ENCODE results near the gene PIK3CD. TPM values are rescaled to one million over a fixed set of nuclear protein-coding genes. Genes with fewer than 3 reads are reported as not detected.

PIK3CD gene
- total RNA-seq, 1 experiment from 2014 or later, result 43.5 TPM

GRCh38 chr1:9643351-9644256 lies 7.9 kb upstream of the PIK3CD start:
- no peak for DNase-seq
- Histone ChIP-seq H3K79me2 (ENCODE audit: low read length) (no peaks in the 10 kb centered on the region), H3K4me3 (ENCODE audit: low read length) (no peak overlapping the region), H3K9me3 (ENCODE audit: low read length) (no peaks in the 10 kb centered on the region), H3K4me1 (ENCODE audit: low read length) (peaks cover 16% of the 10 kb centered on the region), H3K9ac (ENCODE audit: low read length) (no peak overlapping the region), H4K20me1 (ENCODE audit: insufficient read depth, low read depth, low read length) (no peaks in the 10 kb centered on the region), H2AFZ (ENCODE audit: low read length) (no peak overlapping the region), H3K27ac (ENCODE audit: low read length) (no peak overlapping the region), H3K4me2 (ENCODE audit: low read depth, low read length, poor library complexity, severe bottlenecking) (no peak overlapping the region), H3K27me3 (ENCODE audit: low read length) (no peaks in the 10 kb centered on the region), H3K36me3 (ENCODE audit: insufficient read depth, low read length) (no peaks in the 10 kb centered on the region), H3K9me2 (replicated peaks; ENCODE audit: insufficient read depth, low read length) (no peaks in the 10 kb centered on the region)

GRCh38 chr1:9646037-9646436 lies 5.5 kb upstream of the PIK3CD start:
- Histone ChIP-seq H3K36me3 (ENCODE audit: insufficient read depth, low read length) (no peaks in the 10 kb centered on the region), H3K27ac (ENCODE audit: low read length) (no peak overlapping the region), H3K27me3 (ENCODE audit: low read length) (no peaks in the 10 kb centered on the region), H3K4me2 (ENCODE audit: low read depth, low read length, poor library complexity, severe bottlenecking) (no peak overlapping the region), H3K79me2 (ENCODE audit: low read length) (no peaks in the 10 kb centered on the region), H3K4me1 (ENCODE audit: low read length) (peaks cover 8% of the 10 kb centered on the region), H4K20me1 (ENCODE audit: insufficient read depth, low read depth, low read length) (no peaks in the 10 kb centered on the region), H2AFZ (ENCODE audit: low read length) (no peak overlapping the region), H3K9ac (ENCODE audit: low read length) (no peak overlapping the region), H3K9me2 (replicated peaks; ENCODE audit: insufficient read depth, low read length) (no peaks in the 10 kb centered on the region), H3K9me3 (ENCODE audit: low read length) (no peaks in the 10 kb centered on the region), H3K4me3 (ENCODE audit: low read length) (no peak overlapping the region)
- DNase-seq, result no peak

GRCh38 chr1:9648171-9648570 lies 3.4 kb upstream of the PIK3CD start:
- no peak for DNase-seq
- Histone ChIP-seq H3K27ac (ENCODE audit: low read length) (no peak overlapping the region), H3K4me2 (ENCODE audit: low read depth, low read length, poor library complexity, severe bottlenecking) (no peak overlapping the region), H3K4me3 (ENCODE audit: low read length) (no peak overlapping the region), H3K9me2 (replicated peaks; ENCODE audit: insufficient read depth, low read length) (no peaks in the 10 kb centered on the region), H2AFZ (ENCODE audit: low read length) (no peak overlapping the region), H3K9ac (ENCODE audit: low read length) (no peak overlapping the region), H3K9me3 (ENCODE audit: low read length) (no peaks in the 10 kb centered on the region), H3K79me2 (ENCODE audit: low read length) (no peaks in the 10 kb centered on the region), H4K20me1 (ENCODE audit: insufficient read depth, low read depth, low read length) (no peaks in the 10 kb centered on the region), H3K27me3 (ENCODE audit: low read length) (no peaks in the 10 kb centered on the region), H3K4me1 (ENCODE audit: low read length) (peaks cover 20% of the 10 kb centered on the region), H3K36me3 (ENCODE audit: insufficient read depth, low read length) (no peaks in the 10 kb centered on the region)

- no peak overlapping the region for H3K27ac ChIP-seq (ENCODE audit: low read length)
- no peaks in the 10 kb centered on the region for H3K36me3 ChIP-seq (ENCODE audit: insufficient read depth, low read length)
- H3K79me2 ChIP-seq (ENCODE audit: low read length), result no peaks in the 10 kb centered on the region
- H4K20me1 ChIP-seq (ENCODE audit: insufficient read depth, low read depth, low read length), result no peaks in the 10 kb centered on the region
- H3K4me1 ChIP-seq (ENCODE audit: low read length), result peaks cover 31% of the 10 kb centered on the region
- no peak overlapping the region for H3K4me3 ChIP-seq (ENCODE audit: low read length)
- no peak for DNase-seq
- H3K27me3 ChIP-seq (ENCODE audit: low read length), result no peaks in the 10 kb centered on the region
- no peaks in the 10 kb centered on the region for H3K9me3 ChIP-seq (ENCODE audit: low read length)
- no peaks in the 10 kb centered on the region for H3K9me2 ChIP-seq (replicated peaks; ENCODE audit: insufficient read depth, low read length)
- no peak overlapping the region for H3K4me2 ChIP-seq (ENCODE audit: low read depth, low read length, poor library complexity, severe bottlenecking)
- H2AFZ ChIP-seq (ENCODE audit: low read length), result no peak overlapping the region
- no peak overlapping the region for H3K9ac ChIP-seq (ENCODE audit: low read length)
Measured at GRCh38 chr1:9649769-9650168, 1.8 kb upstream of the PIK3CD start.

GRCh38 chr1:9651220-9651564 lies 339 bp upstream of the PIK3CD start:
- peaks cover 45% of the 10 kb centered on the region for H3K4me1 ChIP-seq (ENCODE audit: low read length)
- H2AFZ ChIP-seq (ENCODE audit: low read length), result 0 out of 2 replicates have a peak overlapping the region, but pooled peaks have one; percentile 3

GRCh38 chr1:9652379-9653209 lies 1.1 kb downstream of the PIK3CD start:
- H3K4me2 ChIP-seq (ENCODE audit: low read depth, low read length, poor library complexity, severe bottlenecking), result peak overlapping the region; percentile 86
- H3K9me3 ChIP-seq (ENCODE audit: low read length), result no peaks in the 10 kb centered on the region
- H3K79me2 ChIP-seq (ENCODE audit: low read length), result peaks cover 26% of the 10 kb centered on the region
- H3K9me2 ChIP-seq (replicated peaks; ENCODE audit: insufficient read depth, low read length), result no peaks in the 10 kb centered on the region
- H3K4me3 ChIP-seq (ENCODE audit: low read length), result peak overlapping the region; percentile 80
- peak overlapping the region; percentile 94 for H3K9ac ChIP-seq (ENCODE audit: low read length)
- H3K27ac ChIP-seq (ENCODE audit: low read length), result peak overlapping the region; percentile 95
- no peaks in the 10 kb centered on the region for H4K20me1 ChIP-seq (ENCODE audit: insufficient read depth, low read depth, low read length)
- H3K27me3 ChIP-seq (ENCODE audit: low read length), result no peaks in the 10 kb centered on the region
- H3K4me1 ChIP-seq (ENCODE audit: low read length), result peaks cover 59% of the 10 kb centered on the region
- DNase-seq, result peak; percentile 95
- H2AFZ ChIP-seq (ENCODE audit: low read length), result no peak overlapping the region; the same call in 1 of the 2 replicates
- H3K36me3 ChIP-seq (ENCODE audit: insufficient read depth, low read length), result no peaks in the 10 kb centered on the region

More at GRCh38 chr1:9651220-9651564, 339 bp upstream of the PIK3CD start:
- Histone ChIP-seq H3K27ac (ENCODE audit: low read length) (peak overlapping the region; percentile 95; the same call in 1 of the 2 replicates), H3K9me3 (ENCODE audit: low read length) (no peaks in the 10 kb centered on the region), H4K20me1 (ENCODE audit: insufficient read depth, low read depth, low read length) (no peaks in the 10 kb centered on the region), H3K9me2 (replicated peaks; ENCODE audit: insufficient read depth, low read length) (no peaks in the 10 kb centered on the region), H3K4me2 (ENCODE audit: low read depth, low read length, poor library complexity, severe bottlenecking) (peak overlapping the region; percentile 86), H3K9ac (ENCODE audit: low read length) (peak overlapping the region; percentile 94), H3K4me3 (ENCODE audit: low read length) (peak overlapping the region; percentile 80), H3K79me2 (ENCODE audit: low read length) (peaks cover 14% of the 10 kb centered on the region), H3K36me3 (ENCODE audit: insufficient read depth, low read length) (no peaks in the 10 kb centered on the region), H3K27me3 (ENCODE audit: low read length) (no peaks in the 10 kb centered on the region)
- DNase-seq, result no peak

GRCh38 chr1:9653210-9653490 lies 1.6 kb downstream of the PIK3CD start:
- no peaks in the 10 kb centered on the region for H3K36me3 ChIP-seq (ENCODE audit: insufficient read depth, low read length)
- H3K27ac ChIP-seq (ENCODE audit: low read length), result peak overlapping the region; percentile 95
- peak overlapping the region; percentile 80 for H3K4me3 ChIP-seq (ENCODE audit: low read length)
- peak overlapping the region; percentile 86 for H3K4me2 ChIP-seq (ENCODE audit: low read depth, low read length, poor library complexity, severe bottlenecking)
- H4K20me1 ChIP-seq (ENCODE audit: insufficient read depth, low read depth, low read length), result no peaks in the 10 kb centered on the region
- H3K4me1 ChIP-seq (ENCODE audit: low read length), result peaks cover 65% of the 10 kb centered on the region
- no peak for DNase-seq
- peaks cover 32% of the 10 kb centered on the region for H3K79me2 ChIP-seq (ENCODE audit: low read length)
- H2AFZ ChIP-seq (ENCODE audit: low read length), result no peak overlapping the region; the same call in 1 of the 2 replicates
- no peaks in the 10 kb centered on the region for H3K9me2 ChIP-seq (replicated peaks; ENCODE audit: insufficient read depth, low read length)
- H3K9me3 ChIP-seq (ENCODE audit: low read length), result no peaks in the 10 kb centered on the region
- H3K9ac ChIP-seq (ENCODE audit: low read length), result peak overlapping the region; percentile 94
- H3K27me3 ChIP-seq (ENCODE audit: low read length), result no peaks in the 10 kb centered on the region

- H2AFZ ChIP-seq (ENCODE audit: low read length), result no peak overlapping the region; the same call in 1 of the 2 replicates
- peaks cover 65% of the 10 kb centered on the region for H3K4me1 ChIP-seq (ENCODE audit: low read length)
- peak overlapping the region; percentile 95 for H3K27ac ChIP-seq (ENCODE audit: low read length)
- H3K79me2 ChIP-seq (ENCODE audit: low read length), result peaks cover 34% of the 10 kb centered on the region
- no peaks in the 10 kb centered on the region for H3K36me3 ChIP-seq (ENCODE audit: insufficient read depth, low read length)
- H4K20me1 ChIP-seq (ENCODE audit: insufficient read depth, low read depth, low read length), result no peaks in the 10 kb centered on the region
- H3K9me3 ChIP-seq (ENCODE audit: low read length), result no peaks in the 10 kb centered on the region
- H3K4me3 ChIP-seq (ENCODE audit: low read length), result peak overlapping the region; percentile 80
- peak; percentile 78 for DNase-seq
- peak overlapping the region; percentile 94 for H3K9ac ChIP-seq (ENCODE audit: low read length)
- H3K9me2 ChIP-seq (replicated peaks; ENCODE audit: insufficient read depth, low read length), result no peaks in the 10 kb centered on the region
- peak overlapping the region; percentile 86 for H3K4me2 ChIP-seq (ENCODE audit: low read depth, low read length, poor library complexity, severe bottlenecking)
- H3K27me3 ChIP-seq (ENCODE audit: low read length), result no peaks in the 10 kb centered on the region
Measured at GRCh38 chr1:9653491-9654050, 2.0 kb downstream of the PIK3CD start.

Data from Karpas-422 (cell line).